HG03469 (cell line): ENCODE data around the gene ATP8B3.

ENCODE experiments used
- ATAC-seq: cut with Tn5 transposase; IDR thresholded peaks from one replicate; pipeline ENCODE4 v1.9.1; 2021; ENCODE audit warnings: mild to moderate bottlenecking, moderate library complexity, moderate number of reproducible peaks; ENCODE audit not compliant: unreplicated experiment

ATP8B3 gene

DNA sequence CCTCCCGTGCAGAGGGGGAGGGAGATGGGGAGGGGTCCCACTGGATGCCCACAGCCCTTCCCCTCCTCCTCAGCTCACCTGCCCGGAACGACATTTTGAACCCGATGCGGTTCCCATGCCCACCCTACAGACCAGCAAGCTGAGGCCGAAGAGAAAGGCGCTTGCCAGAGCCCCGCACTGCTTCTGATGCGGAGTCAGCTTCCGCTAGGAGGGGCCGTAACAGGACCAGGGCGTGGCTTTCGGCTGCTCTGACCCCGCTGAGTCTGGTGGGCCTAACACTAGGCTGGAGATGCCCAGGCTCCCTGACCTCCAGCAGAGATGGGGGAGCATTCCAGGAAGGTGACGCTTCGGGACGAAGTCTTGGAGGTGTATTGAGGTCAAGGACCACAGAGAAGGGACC lies 52.1 kb downstream of the ATP8B3 start:
- no peak for ATAC-seq

- ATAC-seq = no peak
These were observed 52.8 kb downstream of the ATP8B3 start for GRCh38 chr19:1758959-1759903.

DNA sequence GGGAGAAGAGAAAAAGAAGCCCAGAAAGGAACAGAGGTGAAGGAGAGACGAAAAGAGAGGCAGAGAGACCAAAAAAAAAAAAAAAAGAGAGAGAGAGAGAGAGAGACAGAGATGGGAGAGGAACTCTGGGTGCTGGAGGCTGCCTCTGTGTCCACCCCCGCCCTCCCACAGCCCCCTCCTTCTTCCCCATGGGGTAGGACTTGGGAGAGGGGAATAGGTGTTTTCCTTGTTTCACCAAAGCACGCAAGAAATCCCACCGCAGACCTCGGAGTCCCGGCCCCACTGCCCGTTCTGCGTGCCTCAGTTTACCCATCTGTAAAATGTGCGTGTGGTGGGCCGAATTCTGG lies 53.9 kb downstream of the ATP8B3 start:
- no peak for ATAC-seq

DNA sequence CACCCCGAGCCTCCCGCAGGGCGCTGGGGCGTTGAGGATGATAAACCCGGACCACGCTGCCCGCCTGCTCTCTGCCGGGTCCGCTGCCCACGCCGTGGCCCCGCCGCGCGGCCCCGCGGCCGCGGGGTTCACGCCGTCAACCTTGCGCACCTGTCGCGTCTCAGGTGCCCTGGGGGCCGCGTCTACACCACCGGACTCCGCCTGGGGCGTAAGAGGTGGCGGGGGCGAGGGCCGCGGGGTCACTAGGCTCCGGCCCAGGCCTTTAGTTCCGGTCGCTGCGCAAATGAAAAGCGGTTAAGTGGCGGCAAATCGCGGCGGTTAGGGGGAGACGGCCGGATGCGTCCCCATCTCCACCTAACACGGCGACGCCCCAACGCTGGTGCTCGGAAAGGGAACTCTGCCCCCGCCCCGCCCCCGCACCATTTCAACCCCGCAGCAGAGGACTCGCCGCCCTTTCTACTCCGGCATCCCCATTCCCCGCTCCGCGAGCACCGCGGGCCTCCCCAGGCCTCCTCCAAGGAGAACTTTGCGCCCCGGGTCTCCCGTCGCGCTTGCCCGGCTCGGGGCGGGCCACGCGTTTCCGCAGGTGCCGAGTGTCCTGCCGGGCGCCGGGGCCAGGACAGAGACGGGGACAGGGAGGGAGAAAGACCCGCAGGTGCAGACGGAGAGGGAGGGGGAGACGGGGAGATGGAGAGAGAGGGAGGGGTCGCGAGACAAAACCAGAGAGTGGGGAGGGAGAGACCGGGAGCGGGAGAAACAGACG lies 54.4 kb downstream of the ATP8B3 start:
- ATAC-seq = no peak

GRCh38 chr19:1756705-1757465 lies 55.2 kb downstream of the ATP8B3 start:
- ATAC-seq = no peak

GRCh38 chr19:1756264-1756663 lies 55.8 kb downstream of the ATP8B3 start:
- no peak for ATAC-seq

DNA sequence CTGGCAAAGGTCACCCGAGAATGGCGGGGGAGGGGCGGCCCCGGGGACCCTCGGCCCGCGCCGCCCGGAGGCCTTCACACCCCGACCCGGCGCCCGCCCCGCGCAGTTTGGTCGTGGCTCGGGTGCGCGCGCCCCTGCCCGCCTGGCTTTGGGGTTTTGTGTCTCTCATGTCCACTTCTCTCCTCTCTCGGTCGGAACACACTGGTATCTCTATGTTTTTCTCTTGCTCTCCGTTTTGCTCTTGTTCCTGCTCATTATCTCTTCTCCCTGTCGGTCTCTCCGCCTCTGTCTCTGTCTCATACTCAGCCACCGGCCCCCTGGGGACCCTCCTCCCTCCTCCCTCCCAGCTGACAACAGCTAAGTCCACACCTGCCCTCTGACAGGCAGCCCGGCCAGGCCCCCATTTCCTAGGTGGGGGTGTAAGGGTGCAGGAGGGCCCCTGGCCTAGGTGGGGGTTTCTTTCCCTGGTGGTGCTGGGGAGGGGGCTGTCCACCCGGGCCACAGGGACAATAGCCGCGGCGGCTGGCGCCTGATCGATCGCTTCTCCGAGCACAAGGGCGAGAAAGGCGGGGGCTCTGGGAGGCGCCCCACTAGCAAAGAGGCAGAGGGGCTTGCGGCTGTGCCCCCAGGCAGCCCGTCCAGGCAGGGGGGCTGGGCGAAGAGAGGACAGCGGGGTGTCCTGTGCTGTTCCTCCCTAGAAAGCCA lies 56.5 kb downstream of the ATP8B3 start:
- ATAC-seq = no peak

DNA sequence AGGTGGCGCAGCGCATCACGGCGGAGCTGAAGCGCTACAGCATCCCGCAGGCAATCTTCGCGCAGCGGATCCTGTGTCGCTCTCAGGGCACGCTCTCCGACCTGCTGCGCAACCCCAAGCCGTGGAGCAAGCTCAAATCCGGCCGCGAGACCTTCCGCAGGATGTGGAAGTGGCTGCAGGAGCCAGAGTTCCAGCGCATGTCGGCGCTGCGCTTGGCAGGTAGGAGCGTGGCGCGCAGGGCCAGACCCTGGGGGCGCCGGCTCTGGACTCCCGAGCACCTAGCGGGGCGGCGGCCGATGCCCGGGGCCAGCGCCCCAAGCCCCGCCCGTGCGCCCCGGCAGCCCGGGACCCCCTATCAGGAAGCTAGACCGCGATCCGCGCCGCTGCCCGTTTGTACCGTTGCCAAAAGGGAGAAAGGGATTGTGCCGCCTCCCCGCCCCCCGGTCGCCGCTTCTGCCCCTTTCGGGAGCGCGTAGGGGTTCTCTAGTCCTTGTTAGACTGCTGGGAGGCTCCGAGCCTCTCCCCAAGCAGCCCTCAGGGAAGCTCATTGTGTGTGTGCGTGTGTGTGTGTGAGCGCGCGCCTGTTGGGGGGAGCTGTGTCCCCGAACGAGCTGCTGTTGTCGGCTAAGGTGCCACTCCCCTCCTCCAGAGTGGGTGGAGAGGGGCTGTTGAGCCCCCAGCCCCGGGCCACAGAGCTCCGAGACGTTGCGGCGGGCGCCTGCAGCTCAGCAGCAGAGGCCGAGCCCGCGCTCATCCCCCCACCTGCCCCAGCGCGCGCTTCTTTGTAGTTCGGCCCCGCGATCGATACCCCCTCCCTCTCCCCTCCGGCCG lies 57.2 kb downstream of the ATP8B3 start:
- ATAC-seq = no peak

GRCh38 chr19:1754018-1754635 lies 57.9 kb downstream of the ATP8B3 start:
- ATAC-seq = no peak

- ATAC-seq = no peak
These were observed 59.0 kb downstream of the ATP8B3 start, which contains the start of gene ONECUT3 for GRCh38 chr19:1752757-1753728. TSS of gene ONECUT3 (plus strand) at chr19:1753506. CDS start at chr19:1753663, 157 bp downstream.

DNA sequence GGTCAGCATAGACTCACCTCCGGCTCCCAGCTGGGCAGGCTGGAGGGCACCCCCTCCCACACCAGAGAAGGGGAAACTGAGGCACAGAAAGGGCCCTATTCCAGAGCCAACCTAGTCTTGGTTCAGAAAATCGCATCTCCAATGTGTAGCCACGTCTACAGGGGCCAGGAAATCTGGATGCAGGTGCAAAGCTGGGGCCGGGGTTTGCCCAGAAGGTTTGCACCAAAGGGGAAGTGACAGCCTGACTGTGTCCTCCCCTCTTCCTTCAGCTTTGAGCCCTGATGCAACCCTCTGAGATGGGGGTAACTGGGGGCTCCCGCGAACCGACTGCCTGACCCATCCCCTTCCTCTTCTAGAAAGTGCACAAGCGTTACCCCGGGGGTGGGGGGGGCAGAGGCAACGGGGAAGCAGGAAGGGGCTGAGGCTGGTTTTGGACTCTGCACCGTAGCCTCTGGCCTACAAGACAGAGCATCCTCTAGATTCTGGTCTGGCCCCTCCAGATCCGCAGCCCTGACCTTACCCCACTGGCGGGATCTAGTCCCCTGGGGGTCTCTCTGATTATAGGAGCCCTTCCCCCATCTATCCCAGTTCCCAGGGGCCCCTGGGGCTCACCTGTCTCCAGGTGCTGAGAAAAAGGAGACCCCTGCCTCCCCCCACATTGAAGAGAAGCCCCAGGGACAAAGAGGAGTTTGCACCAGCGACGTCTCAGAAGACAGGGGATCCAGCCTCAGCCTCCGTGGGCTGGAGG lies 59.9 kb downstream of the ATP8B3 start:
- ATAC-seq = no peak

- no peak for ATAC-seq
These were observed 60.6 kb downstream of the ATP8B3 start for GRCh38 chr19:1751367-1752008.

- ATAC-seq = no peak
These were observed 61.6 kb downstream of the ATP8B3 start for GRCh38 chr19:1750343-1751021.

DNA sequence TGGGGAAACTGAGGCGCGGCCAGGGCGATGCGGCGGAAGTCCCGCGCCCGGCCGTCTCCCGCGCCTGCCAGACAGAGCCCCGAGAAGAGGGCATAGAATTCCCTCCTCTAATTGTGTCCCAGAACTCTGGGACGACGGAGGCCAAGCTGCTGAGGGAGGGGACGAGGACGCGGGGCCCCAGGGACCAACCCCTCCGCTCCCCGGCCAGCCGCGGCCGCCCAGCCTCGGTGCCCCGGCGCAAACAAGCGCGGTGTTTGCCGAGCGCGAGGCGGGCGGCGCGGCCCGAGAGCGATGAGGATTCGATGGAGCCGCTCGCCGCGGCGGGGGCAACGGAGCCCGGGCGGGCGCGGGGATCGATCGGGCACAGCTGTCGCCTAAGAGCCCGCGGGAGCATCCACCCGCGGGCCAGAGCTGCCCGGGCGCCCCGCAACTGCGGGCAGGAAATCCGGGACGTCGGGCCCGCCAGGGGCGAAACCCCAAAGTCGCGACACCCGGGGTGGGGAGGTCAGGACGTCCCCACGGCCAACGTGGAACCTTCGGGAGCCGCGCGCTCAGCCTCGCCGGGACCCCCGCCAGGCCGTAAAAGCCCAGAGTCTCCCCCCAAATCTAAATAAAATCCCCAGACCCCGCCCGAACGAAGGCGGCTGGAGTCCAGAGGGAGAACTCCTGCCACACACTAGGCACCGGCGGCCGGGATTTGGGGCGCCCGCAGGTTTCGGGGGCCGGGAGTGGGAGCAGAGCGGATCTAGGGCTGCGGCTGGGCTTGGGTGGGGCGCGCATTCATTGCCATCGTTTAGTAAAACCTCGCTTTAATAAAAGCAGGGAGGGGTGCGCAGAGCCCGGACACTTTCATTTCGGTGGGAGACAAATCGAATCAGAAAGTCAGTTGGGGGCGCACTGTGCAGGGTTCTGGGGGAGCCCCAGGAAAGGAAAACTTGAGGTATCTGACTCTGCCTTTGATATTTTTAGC lies 62.4 kb downstream of the ATP8B3 start:
- no peak for ATAC-seq

DNA sequence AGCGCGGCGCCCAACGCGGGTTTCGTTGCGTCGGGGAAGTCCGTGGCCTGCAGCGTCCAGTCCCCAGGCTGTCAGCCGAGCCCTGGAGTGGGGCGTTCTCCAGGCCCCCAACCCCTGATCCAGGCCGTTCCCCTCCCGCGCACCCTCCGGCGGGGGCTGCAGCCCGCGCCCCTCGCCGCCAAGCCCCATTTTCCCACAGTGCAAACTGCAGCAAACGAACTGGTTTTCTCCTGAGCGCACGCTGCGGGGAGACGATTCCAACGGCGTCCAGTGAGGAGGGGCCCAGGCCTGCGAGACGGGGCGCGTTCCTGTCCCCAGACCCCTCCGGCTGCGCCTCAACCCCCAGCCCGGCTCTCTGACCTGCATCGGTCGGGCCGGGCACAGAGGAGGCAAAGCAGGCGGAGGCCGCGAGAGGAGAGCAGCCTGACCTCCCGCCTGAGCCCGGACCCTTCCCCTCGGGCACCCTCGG lies 63.2 kb downstream of the ATP8B3 start:
- ATAC-seq = no peak
